ENCODE measurements around the gene DSCAML1.

DNA sequence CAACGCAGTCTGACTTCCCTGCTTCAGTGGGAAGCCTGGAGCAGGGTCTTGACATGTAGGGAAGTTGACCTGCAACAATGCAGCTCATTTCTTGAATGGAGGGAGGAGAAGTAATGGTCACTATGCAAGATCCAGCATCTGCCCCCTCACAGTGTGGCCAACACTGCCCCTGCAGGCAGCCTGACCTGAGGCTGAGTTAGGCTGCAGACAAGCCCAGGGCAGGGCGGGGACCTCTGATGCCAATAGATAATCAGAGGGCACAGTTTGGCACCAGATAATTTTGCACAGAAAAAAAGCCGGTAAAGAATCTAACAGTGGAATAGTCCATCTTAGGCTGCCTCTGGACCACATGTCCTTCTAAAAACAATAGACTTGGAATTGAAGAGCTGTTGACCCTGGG, 182.3 kb downstream of the DSCAML1 start:
- TF ChIP-seq, protein P1, sequence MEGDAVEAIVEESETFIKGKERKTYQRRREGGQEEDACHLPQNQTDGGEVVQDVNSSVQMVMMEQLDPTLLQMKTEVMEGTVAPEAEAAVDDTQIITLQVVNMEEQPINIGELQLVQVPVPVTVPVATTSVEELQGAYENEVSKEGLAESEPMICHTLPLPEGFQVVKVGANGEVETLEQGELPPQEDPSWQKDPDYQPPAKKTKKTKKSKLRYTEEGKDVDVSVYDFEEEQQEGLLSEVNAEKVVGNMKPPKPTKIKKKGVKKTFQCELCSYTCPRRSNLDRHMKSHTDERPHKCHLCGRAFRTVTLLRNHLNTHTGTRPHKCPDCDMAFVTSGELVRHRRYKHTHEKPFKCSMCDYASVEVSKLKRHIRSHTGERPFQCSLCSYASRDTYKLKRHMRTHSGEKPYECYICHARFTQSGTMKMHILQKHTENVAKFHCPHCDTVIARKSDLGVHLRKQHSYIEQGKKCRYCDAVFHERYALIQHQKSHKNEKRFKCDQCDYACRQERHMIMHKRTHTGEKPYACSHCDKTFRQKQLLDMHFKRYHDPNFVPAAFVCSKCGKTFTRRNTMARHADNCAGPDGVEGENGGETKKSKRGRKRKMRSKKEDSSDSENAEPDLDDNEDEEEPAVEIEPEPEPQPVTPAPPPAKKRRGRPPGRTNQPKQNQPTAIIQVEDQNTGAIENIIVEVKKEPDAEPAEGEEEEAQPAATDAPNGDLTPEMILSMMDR (conservative IDR thresholded peaks at IDR 0.05; ENCODE audit: low read depth, low read length): peak; percentile 36; the same call in 1 of the 2 replicates
- TF ChIP-seq EZH2phosphoT487 (IDR thresholded peaks at IDR 0.05; ENCODE audit: borderline replicate concordance, low read length) (no peak), EZH2 (IDR thresholded peaks at IDR 0.05; ENCODE audit: low read length, unreplicated experiment) (no peak)
